Measurements from ENCODE around the gene KCNH1. TPM values are rescaled to one million over a fixed set of nuclear protein-coding genes. Genes with fewer than 3 reads are reported as not detected.
A peak's percentile ranks its signal among the peaks of the same experiment; 100 is the strongest.

KCNH1 gene
- total RNA-seq, 1 donor = 41.3 TPM

GRCh38 chr1:210907251-210907805, 226.6 kb downstream of the KCNH1 start:
- H2AFZ ChIP-seq (ENCODE audit: low read length) = no peak overlapping the region
- H3K9me3 ChIP-seq (ENCODE audit: low read depth, low read length) = no peaks in the 10 kb centered on the region
- H4K20me1 ChIP-seq (ENCODE audit: insufficient read depth, low read length) = no peaks in the 10 kb centered on the region
- no peak for DNase-seq (ENCODE audit: insufficient read length, low spot score, missing footprints)
- H3K36me3 ChIP-seq (ENCODE audit: insufficient read depth, low read length) = no peaks in the 10 kb centered on the region
- no peaks in the 10 kb centered on the region for H3K27me3 ChIP-seq (ENCODE audit: insufficient read depth, low read length)
- TF ChIP-seq CTCF (IDR thresholded peaks at IDR 0.05; ENCODE audit: extremely low read depth, low read depth, low read length) = no peak
- no peak overlapping the region for H3K4me2 ChIP-seq (ENCODE audit: insufficient read depth, low read length)
- no peaks in the 10 kb centered on the region for H3K79me2 ChIP-seq (ENCODE audit: insufficient read depth, low read length)
- H3K4me3 ChIP-seq (ENCODE audit: insufficient read depth, low read length) = no peak overlapping the region
- no peak overlapping the region for H3K27ac ChIP-seq (ENCODE audit: low read depth, low read length)
- H3K4me1 ChIP-seq (ENCODE audit: insufficient read depth, low read length) = no peaks in the 10 kb centered on the region

- DNase-seq (ENCODE audit: insufficient read length, low spot score, missing footprints) = no peak
- no peaks in the 10 kb centered on the region for H3K36me3 ChIP-seq (ENCODE audit: insufficient read depth, low read length)
- no peak for TF ChIP-seq CTCF (IDR thresholded peaks at IDR 0.05; ENCODE audit: extremely low read depth, low read depth, low read length)
- no peak overlapping the region for H3K4me3 ChIP-seq (ENCODE audit: insufficient read depth, low read length)
- H4K20me1 ChIP-seq (ENCODE audit: insufficient read depth, low read length) = peaks cover 2% of the 10 kb centered on the region
- H2AFZ ChIP-seq (ENCODE audit: low read length) = peak overlapping the region; percentile 4
- no peaks in the 10 kb centered on the region for H3K9me3 ChIP-seq (ENCODE audit: low read depth, low read length)
- H3K79me2 ChIP-seq (ENCODE audit: insufficient read depth, low read length) = no peaks in the 10 kb centered on the region
- no peak overlapping the region for H3K27ac ChIP-seq (ENCODE audit: low read depth, low read length)
- H3K4me2 ChIP-seq (ENCODE audit: insufficient read depth, low read length) = no peak overlapping the region
- H3K4me1 ChIP-seq (ENCODE audit: insufficient read depth, low read length) = no peaks in the 10 kb centered on the region
- no peaks in the 10 kb centered on the region for H3K27me3 ChIP-seq (ENCODE audit: insufficient read depth, low read length)
These were observed 227.9 kb downstream of the KCNH1 start for GRCh38 chr1:210905944-210906453.

DNA sequence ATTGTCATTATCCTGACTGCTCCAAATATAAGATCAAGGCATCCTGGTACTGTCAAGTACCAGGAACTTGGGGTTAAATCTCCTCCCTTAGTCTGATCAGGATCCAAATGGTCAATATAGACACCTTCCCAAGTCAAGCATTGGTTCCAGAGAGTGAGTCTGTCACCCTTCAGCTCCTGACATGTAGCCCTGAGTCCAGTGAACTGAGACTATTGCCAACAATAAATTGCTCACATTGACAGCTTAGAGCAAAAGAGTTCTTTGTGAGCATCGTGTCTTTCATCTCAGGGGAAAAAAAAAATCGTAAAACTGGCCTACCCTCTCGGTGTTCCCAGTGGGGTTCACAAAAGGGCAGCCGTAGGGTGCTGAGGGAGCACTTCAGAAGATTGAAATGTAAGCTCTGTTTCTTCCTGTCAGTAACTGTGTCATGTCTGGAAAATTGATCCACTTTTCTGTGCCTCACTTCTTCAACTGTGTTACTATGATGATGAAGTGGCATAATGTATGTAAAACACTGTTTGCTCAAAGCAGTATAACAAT, 228.5 kb downstream of the KCNH1 start:
- no peak overlapping the region for H3K27ac ChIP-seq (ENCODE audit: low read depth, low read length)
- H3K36me3 ChIP-seq (ENCODE audit: insufficient read depth, low read length) = no peaks in the 10 kb centered on the region
- no peak for TF ChIP-seq CTCF (IDR thresholded peaks at IDR 0.05; ENCODE audit: extremely low read depth, low read depth, low read length)
- DNase-seq (ENCODE audit: insufficient read length, low spot score, missing footprints) = no peak
- no peak overlapping the region for H2AFZ ChIP-seq (ENCODE audit: low read length)
- no peaks in the 10 kb centered on the region for H3K79me2 ChIP-seq (ENCODE audit: insufficient read depth, low read length)
- H4K20me1 ChIP-seq (ENCODE audit: insufficient read depth, low read length) = peaks cover 2% of the 10 kb centered on the region
- H3K4me2 ChIP-seq (ENCODE audit: insufficient read depth, low read length) = no peak overlapping the region
- no peaks in the 10 kb centered on the region for H3K27me3 ChIP-seq (ENCODE audit: insufficient read depth, low read length)
- no peaks in the 10 kb centered on the region for H3K4me1 ChIP-seq (ENCODE audit: insufficient read depth, low read length)
- H3K9me3 ChIP-seq (ENCODE audit: low read depth, low read length) = no peaks in the 10 kb centered on the region
- H3K4me3 ChIP-seq (ENCODE audit: insufficient read depth, low read length) = no peak overlapping the region

DNA sequence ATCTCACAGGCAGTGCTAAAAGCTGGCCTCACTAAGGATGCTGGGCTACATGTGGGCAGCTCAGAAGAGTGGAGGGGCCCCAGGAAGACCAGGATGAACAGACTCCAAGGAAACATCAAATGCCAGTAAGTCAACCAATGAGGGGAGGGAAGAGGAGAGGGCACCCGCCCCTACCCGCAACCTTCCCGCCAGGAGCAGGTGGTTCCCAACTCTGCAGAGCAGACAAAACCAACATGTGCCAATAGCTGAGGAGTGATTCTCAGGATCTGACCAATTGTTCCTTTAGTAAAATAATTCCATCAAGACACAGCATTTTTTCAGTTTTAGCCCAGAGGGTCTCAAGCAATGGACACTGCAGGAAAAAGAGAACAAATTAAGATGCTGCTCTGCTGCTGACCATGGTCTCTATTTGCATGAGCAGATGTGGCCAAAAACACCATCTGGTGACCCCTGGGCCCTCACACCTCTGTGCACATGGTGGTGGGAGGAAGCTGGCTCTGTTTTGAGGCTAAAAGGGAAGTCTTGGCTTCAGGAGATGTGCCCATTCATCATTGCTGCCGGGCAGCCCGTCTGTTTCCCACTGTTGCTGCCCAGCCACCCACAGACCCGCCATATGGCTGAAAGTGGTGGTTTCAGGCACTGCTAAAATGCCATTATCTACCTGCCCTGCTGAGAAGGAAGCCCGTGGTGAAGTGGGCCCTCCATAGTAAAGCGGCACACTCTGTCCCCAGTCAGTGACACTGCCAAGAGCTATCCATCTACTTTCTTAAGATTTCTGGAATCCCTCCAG, 231.8 kb downstream of the KCNH1 start:
- peaks cover 2% of the 10 kb centered on the region for H4K20me1 ChIP-seq (ENCODE audit: insufficient read depth, low read length)
- no peaks in the 10 kb centered on the region for H3K4me1 ChIP-seq (ENCODE audit: insufficient read depth, low read length)
- no peak overlapping the region for H3K4me2 ChIP-seq (ENCODE audit: insufficient read depth, low read length)
- H3K79me2 ChIP-seq (ENCODE audit: insufficient read depth, low read length) = no peaks in the 10 kb centered on the region
- H3K9me3 ChIP-seq (ENCODE audit: low read depth, low read length) = no peaks in the 10 kb centered on the region
- no peak overlapping the region for H3K27ac ChIP-seq (ENCODE audit: low read depth, low read length)
- no peaks in the 10 kb centered on the region for H3K36me3 ChIP-seq (ENCODE audit: insufficient read depth, low read length)
- TF ChIP-seq CTCF (IDR thresholded peaks at IDR 0.05; ENCODE audit: extremely low read depth, low read depth, low read length) = no peak
- no peak overlapping the region for H3K4me3 ChIP-seq (ENCODE audit: insufficient read depth, low read length)
- H2AFZ ChIP-seq (ENCODE audit: low read length) = no peak overlapping the region
- H3K27me3 ChIP-seq (ENCODE audit: insufficient read depth, low read length) = no peaks in the 10 kb centered on the region
- DNase-seq (ENCODE audit: insufficient read length, low spot score, missing footprints) = no peak
